Muscle of back (tissue), 11 donors: Measurements from ENCODE around the gene TMEM45A. TPM values are rescaled to one million over a fixed set of nuclear protein-coding genes. Genes with fewer than 3 reads are reported as not detected.

ENCODE experiments used
- DNase-seq, 3 donors: peaks; one replicate each; pipeline versions ENCODE4 v3.0.0 to v3.0.0-alpha.2; 2013
- polyA plus RNA-seq, 10 donors: library from polyadenylated mRNA; unstranded; fragments of 120-200 nt; gene quantifications; one replicate each; pipeline ENCODE4 v1.2.1, GENCODE V29; 2013; ENCODE audit not compliant: insufficient read length in 10 of 10

Gene TMEM45A
- polyA plus RNA-seq, 10 donors, result 16.0 to 38.5 (median 22.4) TPM

DNA sequence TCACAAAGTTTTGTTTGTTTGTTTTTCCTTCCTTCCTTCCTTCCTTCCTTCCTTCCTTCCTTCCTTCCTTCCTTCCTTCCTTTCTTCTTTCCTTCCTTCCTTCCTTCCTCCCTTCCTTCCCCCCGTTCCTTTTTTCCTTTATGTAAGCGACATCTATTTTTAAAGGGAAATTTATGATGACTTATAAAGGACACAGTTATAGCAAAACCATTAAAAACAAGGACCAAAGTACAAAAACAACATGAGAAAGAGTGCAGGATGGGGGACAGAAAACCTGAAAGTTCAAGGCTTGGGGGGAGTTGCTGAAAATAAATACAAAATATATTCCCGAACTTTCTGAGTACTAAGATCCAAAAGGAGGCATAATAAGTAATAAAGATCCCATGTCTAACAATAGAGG lies 118.8 kb downstream of the TMEM45A start:
- DNase-seq, result no peak

DNA sequence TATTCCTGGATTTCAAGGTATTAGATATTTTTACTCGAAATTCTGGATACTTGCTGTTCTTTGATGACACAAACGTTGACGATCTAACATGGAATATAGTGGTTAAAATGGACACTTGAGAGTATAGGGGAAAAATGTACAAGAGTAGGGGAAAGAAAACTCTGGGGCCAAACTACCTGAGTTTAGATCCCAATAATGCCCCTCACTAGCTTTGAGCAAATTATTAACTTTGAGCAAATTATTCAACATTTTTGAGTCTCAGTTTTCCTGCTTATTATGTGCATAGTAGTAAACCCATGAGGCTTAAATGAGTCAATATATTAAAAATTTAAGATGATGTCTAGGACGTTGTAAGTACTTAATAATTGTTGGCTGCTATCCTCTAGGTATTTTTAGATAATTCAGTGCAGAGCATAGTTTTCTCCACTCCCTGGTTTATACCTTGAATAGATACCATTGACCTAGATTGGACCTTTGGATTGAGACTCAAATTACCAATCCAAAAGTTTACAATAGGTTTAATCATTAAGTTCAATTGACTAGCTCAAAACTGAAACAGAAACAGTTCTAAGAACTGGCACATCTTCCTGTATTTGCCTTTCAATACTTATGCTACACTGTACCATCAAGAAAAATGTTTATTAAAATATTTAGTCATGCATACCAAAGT lies 121.4 kb downstream of the TMEM45A start:
- DNase-seq, result no peak

DNA sequence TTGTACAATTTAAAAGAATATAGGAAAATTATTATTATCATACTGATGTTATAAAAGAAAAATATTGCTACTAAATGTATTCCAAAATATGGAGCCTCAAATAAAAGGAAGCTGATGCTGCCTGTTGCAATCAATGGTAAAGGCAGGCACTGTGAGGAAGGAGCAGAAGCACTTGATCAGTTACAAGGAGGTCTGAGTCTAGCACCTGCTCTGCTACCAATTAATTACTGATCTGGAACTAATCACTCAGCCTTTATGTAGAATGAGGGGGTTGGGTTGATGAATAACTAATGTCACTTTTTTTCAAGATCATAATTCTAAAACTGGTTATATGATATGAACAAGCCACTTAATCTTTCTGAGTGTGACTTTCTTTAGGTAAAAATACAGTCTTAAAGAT lies 122.5 kb downstream of the TMEM45A start:
- DNase-seq, result no peak

DNA sequence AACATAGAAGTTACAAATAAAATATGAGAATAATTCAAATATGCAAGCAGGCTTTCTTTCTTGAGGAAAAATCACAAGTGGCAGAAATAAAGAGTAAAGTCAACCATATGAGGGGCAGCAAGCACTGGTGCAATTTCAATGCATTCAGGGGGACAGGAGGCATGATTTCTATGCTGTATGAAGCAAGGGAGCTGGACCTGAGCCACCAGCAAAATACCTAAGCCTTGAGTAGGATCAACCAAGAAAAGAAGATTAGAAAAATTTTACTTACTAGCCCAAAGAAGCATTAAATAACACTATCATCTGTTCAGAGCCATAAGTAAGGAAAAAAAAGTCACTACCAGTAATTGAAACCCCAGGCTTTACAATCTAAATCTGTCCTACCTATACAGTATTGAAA lies 123.3 kb downstream of the TMEM45A start:
- DNase-seq, result peak in 1 of 3 donors; percentile 16

DNA sequence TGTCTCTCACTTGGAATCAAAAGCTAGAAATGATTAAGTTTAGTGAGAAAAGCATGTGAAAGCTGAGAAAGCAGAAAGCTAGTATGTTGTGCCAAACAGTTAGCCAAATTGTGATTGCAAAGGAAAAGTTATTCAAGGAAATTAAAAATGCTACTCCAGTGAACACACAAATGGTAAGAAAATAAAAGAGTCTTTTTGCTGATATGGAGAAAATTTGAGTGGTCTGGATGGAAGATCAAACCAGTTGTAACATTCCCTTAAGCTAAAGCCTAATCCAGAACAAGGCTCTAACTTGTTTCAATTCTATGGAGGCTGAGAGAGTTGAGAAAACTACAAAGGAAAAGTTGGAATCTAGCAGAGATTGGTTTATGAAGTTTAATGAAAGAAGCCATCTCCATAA lies 128.8 kb downstream of the TMEM45A start:
- no peak for DNase-seq

Other genes with a start within 250 kb of the TMEM45A start
- 10 to 100 TPM; 28.2 to 41.4 (median 33.6) TPM for gene TBC1D23, start 231.6 kb upstream of the TMEM45A start, polyA plus RNA-seq
- gene NIT2, start 157.9 kb upstream of the TMEM45A start, polyA plus RNA-seq, result 10 to 100 TPM; 23.1 to 33.6 (median 26.3) TPM
- gene TOMM70, start 91.5 kb upstream of the TMEM45A start, polyA plus RNA-seq, result 10 to 100 TPM; 49.5 to 72.5 (median 54.6) TPM
- 1 to 10 TPM; 4.8 to 8.1 (median 6.4) TPM for gene LNP1, start 91.1 kb upstream of the TMEM45A start, polyA plus RNA-seq
- gene ADGRG7, start 117.0 kb downstream of the TMEM45A start, polyA plus RNA-seq, result under 1 TPM in 1 of 10 donors, not detected in 9; 0.04 TPM
- 100 to 1,000 TPM in 3 of 10 donors, 10 to 100 TPM in 7; 90.0 to 112 (median 96.1) TPM for gene TFG, start 216.9 kb downstream of the TMEM45A start, polyA plus RNA-seq